PC-3 (cell line): ENCODE data around the gene RMND5B. TPM values are rescaled to one million over a fixed set of nuclear protein-coding genes. Genes with fewer than 3 reads are reported as not detected.

ENCODE experiments used
- ATAC-seq: fragments of 200-7000 bp; cut with Tn5 transposase; 2 replicates; pipeline ENCODE4 v1.9.1; 2020; ENCODE audit warnings: mild to moderate bottlenecking, moderate library complexity
- BruUV-seq: library from RNA; stranded (reverse); fragments of 400-500 nt; replicated peaks from 2 replicates; lab custom pipeline; 2021; lab: Mats Ljungman, UMichigan
- CTCF ChIA-PET: fragments of 300-600 bp; sonication (Branson Sonifier 250); formaldehyde crosslinking; loops from one replicate; lab custom pipeline; 2022; ENCODE audit warnings: antibody characterized with exemption; lab: Charles Lee
- POLR2A ChIA-PET: fragments of 300-600 bp; sonication (Branson Sonifier 250); formaldehyde crosslinking; loops from one replicate; lab custom pipeline; 2022; ENCODE audit warnings: antibody characterized with exemption; ENCODE audit not compliant: unreplicated experiment; lab: Charles Lee
- DNase-seq: peaks from one replicate; pipeline ENCODE4 v3.0.0-alpha.2; 2015
- H2AFZ ChIP-seq: fragments of 300-600 bp; sonication (generic); 2 replicates; pipeline ENCODE4 v1.6.0; 2016; ENCODE audit warnings: antibody characterized with exemption, low read length
- H3F3A ChIP-seq: fragments of 300-600 bp; sonication (generic); one replicate; pipeline ENCODE4 v1.6.0; 2017; ENCODE audit warnings: antibody characterized with exemption, low read length, control low read depth, mild to moderate bottlenecking; ENCODE audit not compliant: unreplicated experiment
- H3K27ac ChIP-seq: fragments of 300-600 bp; sonication (generic); 2 replicates; pipeline ENCODE4 v1.5.1; 2016; ENCODE audit warnings: mild to moderate bottlenecking, low read length
- H3K27me3 ChIP-seq: fragments of 300-600 bp; sonication (generic); 2 replicates; pipeline ENCODE4 v1.6.1; 2016; ENCODE audit warnings: low read length, mixed read lengths
- H3K36me3 ChIP-seq: fragments of 300-600 bp; sonication (generic); 2 replicates; pipeline ENCODE4 v1.6.1; 2016; ENCODE audit warnings: low read depth, mixed run types, low read length, mixed read lengths
- H3K4me1 ChIP-seq: fragments of 300-600 bp; sonication (generic); 2 replicates; pipeline ENCODE4 v1.5.1; 2016; ENCODE audit warnings: low read length; ENCODE audit not compliant: insufficient read depth
- H3K4me2 ChIP-seq: fragments of 300-600 bp; sonication (generic); 2 replicates; pipeline ENCODE4 v1.6.0; 2016; ENCODE audit warnings: low read length
- H3K4me3 ChIP-seq: fragments of 300-600 bp; sonication (generic); 2 replicates; pipeline ENCODE4 v1.5.1; 2016; ENCODE audit warnings: mild to moderate bottlenecking, low read length, mixed read lengths
- H3K79me2 ChIP-seq: fragments of 300-600 bp; sonication (generic); 2 replicates; pipeline ENCODE4 v1.6.1; 2017; ENCODE audit warnings: low read length, mixed read lengths
- H3K9ac ChIP-seq: fragments of 300-600 bp; sonication (generic); 2 replicates; pipeline ENCODE4 v1.6.0; 2016; ENCODE audit warnings: mild to moderate bottlenecking, low read length
- H3K9me2 ChIP-seq: fragments of 300-600 bp; sonication (generic); replicated peaks from 2 replicates; pipeline ENCODE4 v1.6.1; 2016; ENCODE audit warnings: mixed run types, low read length, mixed read lengths
- H3K9me3 ChIP-seq: fragments of 300-600 bp; sonication (generic); 2 replicates; pipeline ENCODE4 v1.6.1; 2016; ENCODE audit warnings: low read length, mixed read lengths
- H4K20me1 ChIP-seq: fragments of 300-600 bp; sonication (generic); 2 replicates; pipeline ENCODE4 v1.6.1; 2016; ENCODE audit warnings: low read length, mixed read lengths
- EZH2 ChIP-seq: fragments of 300-600 bp; sonication (generic); IDR thresholded peaks from one replicate; pipeline ENCODE4 v1.6.1; 2017; ENCODE audit warnings: antibody characterized with exemption, mild to moderate bottlenecking, low read length; ENCODE audit not compliant: unreplicated experiment
- EZH2phosphoT487 ChIP-seq: fragments of 300-600 bp; sonication (generic); IDR thresholded peaks from 2 replicates; pipeline ENCODE4 v1.6.1; 2018; ENCODE audit warnings: mild to moderate bottlenecking, antibody characterized with exemption, low read length, borderline replicate concordance
- intact Hi-C: fragments of 100-400 bp; cut with micrococcal nuclease; formaldehyde crosslinking; loops from 2 replicates; pipeline ENCODE4 v1.9.0; 2023
- total RNA-seq: library from RNA; depleted of rRNA; stranded (reverse); fragments of >200 nt; gene quantifications from 2 replicates; pipeline ENCODE4 v1.2.3, GENCODE V29; 2014
- TF ChIP-seq, protein P1 (sequence below): fragments of 300-600 bp; sonication (generic); conservative IDR thresholded peaks from 2 replicates; pipeline ENCODE4 v1.5.1; 2017; ENCODE audit warnings: antibody characterized with exemption, low read depth, mild to moderate bottlenecking, low read length

Gene RMND5B
- total RNA-seq, 1 experiment from 2014 or later = 33.2 TPM

GRCh38 chr5:178150977-178151734 lies 20.3 kb downstream of the RMND5B start:
- CTCF ChIA-PET = no interaction called here
- Histone ChIP-seq H3K79me2 (peaks cover 21% of the 10 kb centered on the region), H3K9me3 (no peaks in the 10 kb centered on the region), H3K4me1 (peaks cover 19% of the 10 kb centered on the region), H3K9ac (no peak overlapping the region), H3K27ac (no peak overlapping the region), H2AFZ (no peak overlapping the region), H4K20me1 (no peaks in the 10 kb centered on the region), H3K9me2 (no peaks in the 10 kb centered on the region), H3K27me3 (no peaks in the 10 kb centered on the region), H3F3A (no peaks in the 10 kb centered on the region), H3K36me3 (peaks cover 38% of the 10 kb centered on the region), H3K4me2 (no peak overlapping the region), H3K4me3 (no peak overlapping the region)
- TF ChIP-seq EZH2phosphoT487 (no peak), EZH2 (no peak)
- TF ChIP-seq, protein P1, sequence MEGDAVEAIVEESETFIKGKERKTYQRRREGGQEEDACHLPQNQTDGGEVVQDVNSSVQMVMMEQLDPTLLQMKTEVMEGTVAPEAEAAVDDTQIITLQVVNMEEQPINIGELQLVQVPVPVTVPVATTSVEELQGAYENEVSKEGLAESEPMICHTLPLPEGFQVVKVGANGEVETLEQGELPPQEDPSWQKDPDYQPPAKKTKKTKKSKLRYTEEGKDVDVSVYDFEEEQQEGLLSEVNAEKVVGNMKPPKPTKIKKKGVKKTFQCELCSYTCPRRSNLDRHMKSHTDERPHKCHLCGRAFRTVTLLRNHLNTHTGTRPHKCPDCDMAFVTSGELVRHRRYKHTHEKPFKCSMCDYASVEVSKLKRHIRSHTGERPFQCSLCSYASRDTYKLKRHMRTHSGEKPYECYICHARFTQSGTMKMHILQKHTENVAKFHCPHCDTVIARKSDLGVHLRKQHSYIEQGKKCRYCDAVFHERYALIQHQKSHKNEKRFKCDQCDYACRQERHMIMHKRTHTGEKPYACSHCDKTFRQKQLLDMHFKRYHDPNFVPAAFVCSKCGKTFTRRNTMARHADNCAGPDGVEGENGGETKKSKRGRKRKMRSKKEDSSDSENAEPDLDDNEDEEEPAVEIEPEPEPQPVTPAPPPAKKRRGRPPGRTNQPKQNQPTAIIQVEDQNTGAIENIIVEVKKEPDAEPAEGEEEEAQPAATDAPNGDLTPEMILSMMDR = no peak
- intact Hi-C loops = loop anchor here (5.0 kb wide), 1 partner anchor 51 kb away; the partner anchor contains the start of gene HNRNPAB
- no peak for ATAC-seq
- no TSS peak for BruUV-seq
- POLR2A ChIA-PET = no interaction called here
- no peak for DNase-seq

GRCh38 chr5:178152491-178153444 lies 22.0 kb downstream of the RMND5B start:
- ChIA-PET CTCF (interaction anchor here (1.2 kb wide), 1 partner anchor 77 kb away, joined by 5 read pairs; no protein-coding TSS in a partner anchor), POLR2A (no interaction called here)
- peak overlapping the region; percentile 92 for H3K9ac ChIP-seq
- peaks cover 21% of the 10 kb centered on the region for H3K79me2 ChIP-seq
- H3K27ac ChIP-seq = peak overlapping the region; percentile 12; the same call in 1 of the 2 replicates
- no peaks in the 10 kb centered on the region for H4K20me1 ChIP-seq
- ATAC-seq = no peak
- intact Hi-C loops = loop anchor here (1.0 to 5.0 kb wide), 2 partner anchors 21 to 50 kb away; partner anchors contain the start of genes HNRNPAB and RMND5B
- peaks cover 7% of the 10 kb centered on the region; the same call in 1 of the 2 replicates for H3K4me1 ChIP-seq
- peak overlapping the region; percentile 38; the same call in 1 of the 2 replicates for H2AFZ ChIP-seq
- BruUV-seq = no TSS peak
- no peaks in the 10 kb centered on the region for H3K27me3 ChIP-seq
- no peaks in the 10 kb centered on the region for H3K9me3 ChIP-seq
- peak overlapping the region; percentile 92 for H3K4me3 ChIP-seq
- peak overlapping the region; percentile 92 for H3K4me2 ChIP-seq
- no peaks in the 10 kb centered on the region for H3F3A ChIP-seq
- no peak for DNase-seq
- H3K9me2 ChIP-seq = no peaks in the 10 kb centered on the region
- no peak for TF ChIP-seq EZH2phosphoT487
- TF ChIP-seq, protein P1 = no peak
- no peak for TF ChIP-seq EZH2
- H3K36me3 ChIP-seq = peaks cover 28% of the 10 kb centered on the region
